Adipocyte (in vitro differentiated cells): ENCODE measurements around the gene ZDHHC15.
A peak's percentile ranks its signal among the peaks of the same experiment; 100 is the strongest.
"Not testable (repeated sequence)": the region's sequence is repeated elsewhere in the genome, so short reads cannot be mapped to it uniquely, and the experiment has no call there.

Experiments used
- DNase-seq: peaks from one replicate; pipeline ENCODE4 v3.0.0-alpha.2; 2015; ENCODE audit warnings: low read depth
- H3K27me3 ChIP-seq: replicated peaks from 2 replicates; pipeline ENCODE4 v1.7.0; 2013; ENCODE audit warnings: mild to moderate bottlenecking, low read length, moderate library complexity; ENCODE audit not compliant: control insufficient read depth, insufficient read depth
- H3K36me3 ChIP-seq: 2 replicates; pipeline ENCODE4 v1.7.0; 2013; ENCODE audit warnings: low read length, mild to moderate bottlenecking, moderate library complexity; ENCODE audit not compliant: control insufficient read depth, insufficient read depth, severe bottlenecking
- H3K4me1 ChIP-seq: 2 replicates; pipeline ENCODE4 v1.7.0; 2013; ENCODE audit warnings: mild to moderate bottlenecking, low read length, moderate library complexity; ENCODE audit not compliant: control insufficient read depth, insufficient read depth
- H3K4me3 ChIP-seq: 2 replicates; pipeline ENCODE4 v1.7.0; 2013; ENCODE audit warnings: mild to moderate bottlenecking, low read length, moderate library complexity
- H3K9ac ChIP-seq: 2 replicates; pipeline ENCODE4 v1.7.0; 2013; ENCODE audit warnings: mild to moderate bottlenecking, low read length, moderate library complexity
- H3K9me3 ChIP-seq: 2 replicates; pipeline ENCODE4 v1.7.0; 2013; ENCODE audit warnings: mild to moderate bottlenecking, low read length, moderate library complexity; ENCODE audit not compliant: control insufficient read depth

Gene ZDHHC15

GRCh38 chrX:75366861-75367260, 156.0 kb downstream of the ZDHHC15 start:
- no peaks in the 10 kb centered on the region for H3K36me3 ChIP-seq
- no peaks in the 10 kb centered on the region for H3K27me3 ChIP-seq
- H3K9me3 ChIP-seq: peaks cover 35% of the 10 kb centered on the region
- H3K9ac ChIP-seq: no peak overlapping the region
- no peak for DNase-seq
- H3K4me1 ChIP-seq: no peaks in the 10 kb centered on the region
- no peak overlapping the region for H3K4me3 ChIP-seq

- Histone ChIP-seq H3K36me3 (no peaks in the 10 kb centered on the region), H3K9me3 (peaks cover 35% of the 10 kb centered on the region), H3K9ac (no peak overlapping the region), H3K27me3 (no peaks in the 10 kb centered on the region), H3K4me1 (no peaks in the 10 kb centered on the region), H3K4me3 (no peak overlapping the region)
- peak; percentile 25 for DNase-seq
Observed at GRCh38 chrX:75365243-75365975, 157.4 kb downstream of the ZDHHC15 start.

GRCh38 chrX:75361788-75362187, 161.0 kb downstream of the ZDHHC15 start:
- H3K4me3 ChIP-seq: no peak overlapping the region
- peaks cover 33% of the 10 kb centered on the region for H3K9me3 ChIP-seq
- no peaks in the 10 kb centered on the region for H3K27me3 ChIP-seq
- H3K36me3 ChIP-seq: no peaks in the 10 kb centered on the region
- DNase-seq: no peak
- H3K9ac ChIP-seq: no peak overlapping the region
- no peaks in the 10 kb centered on the region for H3K4me1 ChIP-seq

GRCh38 chrX:75348601-75349000, 174.2 kb downstream of the ZDHHC15 start:
- peaks cover 17% of the 10 kb centered on the region for H3K9me3 ChIP-seq
- H3K9ac ChIP-seq, H3K4me3 ChIP-seq, H3K36me3 ChIP-seq, DNase-seq, H3K4me1 ChIP-seq, H3K27me3 ChIP-seq: not testable (repeated sequence)

- Histone ChIP-seq H3K4me1 (no peaks in the 10 kb centered on the region), H3K36me3 (no peaks in the 10 kb centered on the region), H3K4me3 (no peak overlapping the region), H3K27me3 (no peaks in the 10 kb centered on the region), H3K9me3 (peaks cover 17% of the 10 kb centered on the region), H3K9ac (no peak overlapping the region)
- DNase-seq: no peak
Observed at GRCh38 chrX:75337525-75337924, 185.3 kb downstream of the ZDHHC15 start.

GRCh38 chrX:75335127-75335458, 187.7 kb downstream of the ZDHHC15 start:
- Histone ChIP-seq H3K4me1 (no peaks in the 10 kb centered on the region), H3K27me3 (no peaks in the 10 kb centered on the region), H3K4me3 (no peak overlapping the region), H3K9ac (no peak overlapping the region), H3K9me3 (peaks cover 40% of the 10 kb centered on the region), H3K36me3 (no peaks in the 10 kb centered on the region)
- DNase-seq: no peak

- H3K27me3 ChIP-seq, H3K9ac ChIP-seq, H3K4me1 ChIP-seq, DNase-seq, H3K36me3 ChIP-seq, H3K4me3 ChIP-seq: not testable (repeated sequence)
- H3K9me3 ChIP-seq: peaks cover 45% of the 10 kb centered on the region
Observed at GRCh38 chrX:75334407-75335126, 188.3 kb downstream of the ZDHHC15 start.

GRCh38 chrX:75327607-75328006, 195.2 kb downstream of the ZDHHC15 start:
- H3K36me3 ChIP-seq: peaks cover 13% of the 10 kb centered on the region
- no peak for DNase-seq
- H3K4me3 ChIP-seq: no peak overlapping the region
- H3K27me3 ChIP-seq: no peaks in the 10 kb centered on the region
- H3K9ac ChIP-seq: no peak overlapping the region
- no peaks in the 10 kb centered on the region for H3K4me1 ChIP-seq
- H3K9me3 ChIP-seq: peaks cover 41% of the 10 kb centered on the region
